ENCODE results near the gene POP7. TPM values are rescaled to one million over a fixed set of nuclear protein-coding genes. Genes with fewer than 3 reads are reported as not detected.

The POP7 gene
- total and polyA plus RNA-seq, 2 of the 4 experiments (the other 2 are of a cell fraction), result 14.9 to 38.0 TPM

DNA sequence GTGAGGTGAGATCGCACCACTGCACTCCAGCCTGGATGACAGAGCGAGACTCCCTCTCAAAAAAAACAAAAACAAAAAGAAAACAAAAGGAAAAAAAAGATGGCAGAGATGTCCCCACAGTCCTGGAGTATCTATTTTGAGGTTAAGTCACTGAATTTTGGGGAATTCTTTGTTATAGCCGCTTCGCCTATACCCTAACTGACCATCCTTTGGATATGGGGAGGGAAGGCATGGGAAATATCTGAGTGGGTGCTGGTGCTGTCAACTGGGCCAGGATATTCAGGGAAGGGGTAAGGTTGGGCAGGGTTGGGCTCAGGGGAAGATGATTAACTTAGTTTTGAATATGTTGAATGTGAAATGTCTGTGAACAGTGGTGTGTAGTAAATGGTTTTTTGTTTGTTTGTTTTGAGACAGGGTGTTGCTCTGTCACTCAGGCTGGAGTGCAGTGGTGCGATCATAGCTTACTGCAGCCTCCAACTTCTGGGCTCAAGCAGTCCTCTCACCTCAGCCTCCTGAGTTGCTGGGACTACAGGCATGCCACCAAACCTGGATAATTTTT lies 40.7 kb upstream of the POP7 start:
- Histone ChIP-seq H3K14ac (replicated peaks; ENCODE audit: low read depth, low read length) (no peak overlapping the region), H3K4me3 (ENCODE audit: insufficient read depth, low read depth, low read length) (no peak overlapping the region), H4K5ac (ENCODE audit: low read depth, low read length) (no peak overlapping the region), H2AFZ (replicated peaks; ENCODE audit: low read length, poor library complexity) (no peak overlapping the region), H3K18ac (ENCODE audit: low read depth, low read length) (no peak overlapping the region), H4K91ac (ENCODE audit: insufficient read depth, low read depth, low read length) (no peak overlapping the region), H3K56ac (ENCODE audit: extremely low read depth, insufficient read depth, low read length) (no peak overlapping the region), H3K9me1 (ENCODE audit: insufficient read depth, low read length) (0 out of 2 replicates have a peak, but pooled peaks cover 2% of the 10 kb centered on the region), H3K27ac (ENCODE audit: insufficient read depth, low read length) (no peak overlapping the region), H2BK5ac (ENCODE audit: low read depth, low read length, poor library complexity, severe bottlenecking) (no peak overlapping the region), H3K23ac (ENCODE audit: low read depth, low read length) (no peak overlapping the region), H2BK15ac (ENCODE audit: low read depth, low read length) (no peak overlapping the region), H2AK5ac (ENCODE audit: low read depth, low read length) (no peak overlapping the region), H2BK20ac (ENCODE audit: low read depth, low read length) (no peak overlapping the region), H3K4ac (ENCODE audit: low read depth, low read length) (no peak overlapping the region), H2AK9ac (replicated peaks; ENCODE audit: low read depth, low read length, poor library complexity) (no peak overlapping the region), H3K4me2 (ENCODE audit: low read depth, low read length) (no peak overlapping the region), H3K9ac (ENCODE audit: low read depth, low read length) (no peak overlapping the region), H2BK120ac (ENCODE audit: low read depth, low read length) (no peak overlapping the region), H4K8ac (ENCODE audit: low read depth in 2 of 2, low read length in 2 of 2) (no peak overlapping the region), H3K27me3 (ENCODE audit: control insufficient read depth, insufficient read depth, low read length) (peaks cover 2% of the 10 kb centered on the region; the same call in 1 of the 2 replicates), H3K4me1 (ENCODE audit: control insufficient read depth, insufficient read depth, low read length) (no peaks in the 10 kb centered on the region), H4K20me1 (ENCODE audit: insufficient read depth, low read length) (no peaks in the 10 kb centered on the region), H3K9me3 (ENCODE audit: control insufficient read depth, insufficient read depth, low read length) (no peaks in the 10 kb centered on the region), H3K79me1 (ENCODE audit: low read depth in 1 of 2, low read length in 2 of 2) (no peaks in the 10 kb centered on the region), H3K36me3 (ENCODE audit: control insufficient read depth, insufficient read depth, low read length) (no peaks in the 10 kb centered on the region)
- DNase-seq, result no peak
- ChIA-PET POLR2A (ENCODE audit: unreplicated experiment) (no interaction called here), CTCF (no interaction called here)
- dilution Hi-C loops (cut with HindIII; ENCODE audit: low sequenced_read_pairs, unreplicated experiment) (no loop called here), in situ Hi-C loops (cut with MboI; ENCODE audit: low sequenced_read_pairs) (loop anchor here (5.0 kb wide), 1 partner anchor 98 kb away; no protein-coding TSS in a partner anchor), intact Hi-C loops (cut with micrococcal nuclease) (no loop called here)
- no peak for TF ChIP-seq RAD21 (IDR thresholded peaks at IDR 0.05; ENCODE audit: low read length)
- TF ChIP-seq, protein P1, sequence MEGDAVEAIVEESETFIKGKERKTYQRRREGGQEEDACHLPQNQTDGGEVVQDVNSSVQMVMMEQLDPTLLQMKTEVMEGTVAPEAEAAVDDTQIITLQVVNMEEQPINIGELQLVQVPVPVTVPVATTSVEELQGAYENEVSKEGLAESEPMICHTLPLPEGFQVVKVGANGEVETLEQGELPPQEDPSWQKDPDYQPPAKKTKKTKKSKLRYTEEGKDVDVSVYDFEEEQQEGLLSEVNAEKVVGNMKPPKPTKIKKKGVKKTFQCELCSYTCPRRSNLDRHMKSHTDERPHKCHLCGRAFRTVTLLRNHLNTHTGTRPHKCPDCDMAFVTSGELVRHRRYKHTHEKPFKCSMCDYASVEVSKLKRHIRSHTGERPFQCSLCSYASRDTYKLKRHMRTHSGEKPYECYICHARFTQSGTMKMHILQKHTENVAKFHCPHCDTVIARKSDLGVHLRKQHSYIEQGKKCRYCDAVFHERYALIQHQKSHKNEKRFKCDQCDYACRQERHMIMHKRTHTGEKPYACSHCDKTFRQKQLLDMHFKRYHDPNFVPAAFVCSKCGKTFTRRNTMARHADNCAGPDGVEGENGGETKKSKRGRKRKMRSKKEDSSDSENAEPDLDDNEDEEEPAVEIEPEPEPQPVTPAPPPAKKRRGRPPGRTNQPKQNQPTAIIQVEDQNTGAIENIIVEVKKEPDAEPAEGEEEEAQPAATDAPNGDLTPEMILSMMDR (conservative IDR thresholded peaks at IDR 0.05; ENCODE audit: low read depth, low read length), result no peak
- no peak for TF ChIP-seq MXI1 (IDR thresholded peaks at IDR 0.05; ENCODE audit: borderline replicate concordance, low read depth, low read length)
- no peak for TF ChIP-seq POLR2A (IDR thresholded peaks at IDR 0.05; ENCODE audit: low read depth, low read length)
- ATAC-seq (ENCODE audit: low read depth), result no peak
- 100% methylated on average over 1 of the region's 5 CpGs; no CpG with 5 or more reads in 1 of the 2 experiments for WGBS, 2 experiments (ENCODE audit: extremely low coverage in 2 of 2, insufficient read length in 1 of 2)
- BruUV-seq (replicated peaks), result no TSS peak

Measured in IMR-90 (cell line).